Glomerular endothelial cell (primary cell): ENCODE results near the gene MGLL. TPM values are rescaled to one million over a fixed set of nuclear protein-coding genes. Genes with fewer than 3 reads are reported as not detected.

ENCODE experiments used
- DNase-seq: peaks from one replicate; pipeline ENCODE4 v3.0.0-alpha.2; 2011; ENCODE audit warnings: low read depth, low spot score; ENCODE audit errors: extremely low read depth
- total RNA-seq: library from RNA; depleted of rRNA; stranded (reverse); fragments of >200 nt; gene quantifications from 2 replicates; pipeline ENCODE4 v1.2.3, GENCODE V29; 2015

The MGLL gene
- total RNA-seq, 1 donor from 2014 or later = 59.4 TPM

DNA sequence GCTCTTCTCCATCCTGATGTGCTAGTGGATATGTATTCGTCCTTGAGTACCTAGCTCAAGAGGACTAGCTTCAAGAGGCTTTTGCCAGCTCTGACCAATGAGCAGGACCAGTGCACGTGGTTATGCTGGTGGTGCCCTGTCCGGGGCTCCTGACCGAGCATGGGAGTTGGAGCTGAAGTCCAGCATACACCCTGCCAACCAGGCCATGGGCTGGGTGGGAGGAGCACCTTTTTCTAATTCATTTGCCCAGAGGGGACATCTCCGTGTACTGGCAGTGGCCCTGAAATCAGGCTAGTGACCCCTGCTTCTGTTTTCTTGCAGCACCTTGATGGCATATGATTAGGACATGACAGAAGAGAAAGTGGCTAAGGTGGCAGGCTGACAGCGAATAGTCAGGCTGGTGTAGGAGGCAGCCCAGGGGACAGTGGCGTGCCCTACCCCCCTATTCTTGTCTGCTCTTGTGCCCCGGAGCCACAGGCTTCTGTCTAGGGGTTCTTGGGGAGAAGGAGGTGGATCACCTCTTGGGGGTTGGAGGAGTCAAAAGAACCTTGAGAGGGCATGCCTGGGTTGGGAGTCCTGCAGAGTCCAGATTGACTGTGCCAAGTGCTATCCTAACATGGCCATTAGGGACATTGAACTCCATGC, 176.8 kb downstream of the MGLL start:
- DNase-seq = no peak

GRCh38 chr3:127644641-127645370, 177.5 kb downstream of the MGLL start:
- no peak for DNase-seq

GRCh38 chr3:127640042-127640355, 182.3 kb downstream of the MGLL start:
- no peak for DNase-seq

- DNase-seq = no peak
Observed at GRCh38 chr3:127639173-127640041, 182.9 kb downstream of the MGLL start.

Other genes with a start within 250 kb of the MGLL start
- 51.9 and 59.3 TPM in 2 replicates for gene TPRA1, start 231.8 kb downstream of the MGLL start, total RNA-seq
- 18.7 and 28.9 TPM in 2 replicates for gene MCM2, start 224.1 kb downstream of the MGLL start, total RNA-seq
- 20.5 and 21.5 TPM in 2 replicates for gene PODXL2, start 193.3 kb downstream of the MGLL start, total RNA-seq
- 10.9 and 16.7 TPM in 2 replicates for gene ABTB1, start 149.6 kb downstream of the MGLL start, total RNA-seq
- gene KBTBD12, start 92.7 kb upstream of the MGLL start, total RNA-seq = not detected in 2 replicates
- gene SEC61A1, start 229.9 kb upstream of the MGLL start, total RNA-seq = 289 and 290 TPM in 2 replicates